Endothelial cell of umbilical vein (primary cell): Measurements from ENCODE around the gene ASXL2.

Experiments
- JUN ChIP-seq: IDR thresholded peaks from 2 replicates; pipeline ENCODE4 v1.6.1; 2011; ENCODE audit warnings: borderline replicate concordance, low read depth; ENCODE audit not compliant: insufficient read length, insufficient read depth
- MYC ChIP-seq: IDR thresholded peaks from one replicate; pipeline ENCODE4 v1.6.1; 2011; ENCODE audit warnings: mild to moderate bottlenecking, low read depth, low read length
- POLR2AphosphoS5 ChIP-seq: IDR thresholded peaks from 2 replicates; pipeline ENCODE4 v1.6.1; 2012; ENCODE audit warnings: low read depth, mild to moderate bottlenecking, control low read depth, low read length, moderate library complexity; ENCODE audit not compliant: insufficient read depth
- TF ChIP-seq, protein P1 (sequence below), 2 donors: IDR thresholded peaks; 1 replicate in 1 of 2; 2 replicates in 1 of 2; pipeline ENCODE4 v1.5.1; 2011; ENCODE audit warnings: low read length in 2 of 2, mild to moderate bottlenecking in 2 of 2, moderate library complexity in 2 of 2, control low read depth in 1 of 2, inconsistent platforms in 1 of 2, low read depth in 1 of 2; ENCODE audit not compliant: insufficient read depth in 1 of 2; ENCODE audit errors: extremely low read depth in 1 of 2
- TF ChIP-seq, protein P2 (sequence below): IDR thresholded peaks from 2 replicates; pipeline ENCODE4 v1.6.1; 2011; ENCODE audit not compliant: insufficient read depth, insufficient read length

DNA sequence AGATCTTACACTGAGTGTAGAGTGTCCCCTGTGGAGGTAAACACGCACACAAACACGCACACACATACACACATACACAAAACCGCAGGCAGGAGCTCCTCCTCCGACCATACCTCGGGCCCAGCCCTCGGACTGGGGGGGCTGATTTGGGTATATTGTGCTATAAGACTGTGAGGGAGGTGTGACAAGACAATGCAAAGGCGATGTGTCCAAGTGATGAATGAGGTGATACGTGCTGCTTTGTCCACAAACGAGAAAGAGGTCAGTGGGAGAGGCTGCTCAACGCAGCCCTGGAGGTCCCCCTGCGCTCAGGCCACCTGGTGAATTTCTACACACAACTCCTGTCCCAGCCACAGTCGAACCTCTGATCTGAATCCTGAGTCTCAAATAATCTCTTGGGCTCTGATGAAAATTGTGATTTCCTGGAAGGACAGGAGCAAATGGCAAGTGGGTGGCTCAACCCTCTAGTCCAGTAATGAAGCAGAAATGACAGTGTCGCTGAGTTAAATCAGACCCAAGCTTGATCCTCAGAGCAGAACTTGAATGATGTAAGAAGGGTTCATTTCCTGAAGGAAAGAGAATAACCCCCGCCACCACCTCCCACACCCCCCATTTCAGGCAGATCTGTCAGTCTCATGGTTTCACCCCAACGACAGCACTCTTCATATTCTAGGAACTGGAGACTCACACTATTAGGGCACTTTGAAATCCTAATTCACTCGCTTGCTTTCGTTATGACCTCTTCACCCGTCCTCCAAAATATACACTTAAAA is 48.9 kb upstream of the ASXL2 start:
- TF ChIP-seq MYC (no peak), POLR2AphosphoS5 (no peak), JUN (no peak)
- TF ChIP-seq, protein P1, sequence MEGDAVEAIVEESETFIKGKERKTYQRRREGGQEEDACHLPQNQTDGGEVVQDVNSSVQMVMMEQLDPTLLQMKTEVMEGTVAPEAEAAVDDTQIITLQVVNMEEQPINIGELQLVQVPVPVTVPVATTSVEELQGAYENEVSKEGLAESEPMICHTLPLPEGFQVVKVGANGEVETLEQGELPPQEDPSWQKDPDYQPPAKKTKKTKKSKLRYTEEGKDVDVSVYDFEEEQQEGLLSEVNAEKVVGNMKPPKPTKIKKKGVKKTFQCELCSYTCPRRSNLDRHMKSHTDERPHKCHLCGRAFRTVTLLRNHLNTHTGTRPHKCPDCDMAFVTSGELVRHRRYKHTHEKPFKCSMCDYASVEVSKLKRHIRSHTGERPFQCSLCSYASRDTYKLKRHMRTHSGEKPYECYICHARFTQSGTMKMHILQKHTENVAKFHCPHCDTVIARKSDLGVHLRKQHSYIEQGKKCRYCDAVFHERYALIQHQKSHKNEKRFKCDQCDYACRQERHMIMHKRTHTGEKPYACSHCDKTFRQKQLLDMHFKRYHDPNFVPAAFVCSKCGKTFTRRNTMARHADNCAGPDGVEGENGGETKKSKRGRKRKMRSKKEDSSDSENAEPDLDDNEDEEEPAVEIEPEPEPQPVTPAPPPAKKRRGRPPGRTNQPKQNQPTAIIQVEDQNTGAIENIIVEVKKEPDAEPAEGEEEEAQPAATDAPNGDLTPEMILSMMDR (IDR thresholded peaks at IDR 0.05; ENCODE audit: extremely low read depth in 1 of 2, insufficient read depth in 1 of 2, low read depth in 1 of 2, low read length in 2 of 2), result no peak
- TF ChIP-seq, protein P2, sequence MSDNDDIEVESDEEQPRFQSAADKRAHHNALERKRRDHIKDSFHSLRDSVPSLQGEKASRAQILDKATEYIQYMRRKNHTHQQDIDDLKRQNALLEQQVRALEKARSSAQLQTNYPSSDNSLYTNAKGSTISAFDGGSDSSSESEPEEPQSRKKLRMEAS, result no peak
